GM19328 (cell line): Measurements from ENCODE around the gene PGLYRP4.
"Not testable (repeated sequence)": the region's sequence is repeated elsewhere in the genome, so short reads cannot be mapped to it uniquely, and the experiment has no call there.

Source experiments
- ATAC-seq: cut with Tn5 transposase; IDR thresholded peaks from one replicate; pipeline ENCODE4 v1.9.1; 2021; ENCODE audit warnings: mild to moderate bottlenecking, moderate library complexity; ENCODE audit not compliant: unreplicated experiment

PGLYRP4 gene

DNA sequence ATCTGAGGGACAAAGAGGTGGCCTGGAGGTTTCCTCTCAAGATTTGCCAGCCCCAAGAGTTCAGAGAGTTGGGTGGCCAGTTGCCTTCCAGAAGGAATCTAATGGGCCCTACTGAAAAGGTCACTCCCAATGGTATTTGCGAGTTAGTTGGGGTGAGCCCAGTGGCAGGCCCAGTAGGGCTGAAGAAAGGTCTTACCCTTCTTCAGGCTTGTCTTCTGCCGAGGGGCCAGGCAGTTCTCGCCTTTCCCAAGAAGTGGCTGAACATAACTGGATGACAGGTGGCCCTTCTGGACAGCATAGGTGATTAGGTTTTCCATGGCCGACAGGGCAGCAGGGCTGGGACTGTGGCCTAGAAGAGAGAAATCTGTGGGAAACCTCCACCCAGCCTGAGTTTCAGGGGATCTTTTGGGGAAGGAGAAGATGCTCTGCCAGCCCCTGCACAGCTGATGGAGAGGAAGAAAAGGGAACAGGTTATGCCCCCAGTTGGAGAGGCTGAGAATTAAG lies 7.2 kb downstream of the PGLYRP4 start:
- ATAC-seq, result no peak

DNA sequence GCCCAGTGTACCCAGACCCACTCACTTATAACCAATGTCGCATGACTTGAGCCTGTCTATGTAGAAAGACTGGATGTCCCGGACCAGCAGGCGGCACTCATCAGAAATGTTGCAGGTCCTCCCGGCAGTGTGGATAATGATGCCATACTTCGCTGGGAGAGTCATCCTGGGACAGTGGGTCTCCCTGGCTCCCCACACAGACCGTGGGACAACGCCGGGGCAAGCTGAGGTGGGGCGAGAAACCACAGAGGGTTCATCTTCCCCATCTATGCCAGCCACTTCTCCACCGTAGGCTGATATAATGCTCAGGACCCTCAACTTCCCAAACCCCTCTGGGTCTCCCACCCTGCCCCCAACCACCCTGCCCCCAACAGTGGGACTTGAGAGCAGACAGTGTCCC lies 8.3 kb downstream of the PGLYRP4 start:
- no peak for ATAC-seq

DNA sequence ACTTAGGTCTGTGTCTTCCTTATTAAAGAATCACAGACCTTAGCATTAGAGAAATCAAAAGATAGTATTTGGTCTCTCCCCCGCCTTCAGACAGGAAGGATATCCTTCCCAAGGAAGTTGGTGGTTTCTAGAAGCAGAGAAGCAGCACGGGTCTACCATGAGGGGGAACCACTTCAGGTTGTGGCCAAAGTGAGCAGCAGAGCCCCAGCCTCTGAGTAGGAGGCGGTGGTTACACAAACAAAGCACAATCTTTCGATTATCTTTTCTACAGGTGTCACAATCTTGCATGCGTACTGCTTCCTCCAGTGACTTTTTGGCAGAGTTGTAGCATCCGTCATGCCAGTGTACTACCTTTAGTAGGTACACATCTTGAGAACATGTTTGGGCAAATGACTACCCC lies 8.8 kb downstream of the PGLYRP4 start:
- no peak for ATAC-seq

DNA sequence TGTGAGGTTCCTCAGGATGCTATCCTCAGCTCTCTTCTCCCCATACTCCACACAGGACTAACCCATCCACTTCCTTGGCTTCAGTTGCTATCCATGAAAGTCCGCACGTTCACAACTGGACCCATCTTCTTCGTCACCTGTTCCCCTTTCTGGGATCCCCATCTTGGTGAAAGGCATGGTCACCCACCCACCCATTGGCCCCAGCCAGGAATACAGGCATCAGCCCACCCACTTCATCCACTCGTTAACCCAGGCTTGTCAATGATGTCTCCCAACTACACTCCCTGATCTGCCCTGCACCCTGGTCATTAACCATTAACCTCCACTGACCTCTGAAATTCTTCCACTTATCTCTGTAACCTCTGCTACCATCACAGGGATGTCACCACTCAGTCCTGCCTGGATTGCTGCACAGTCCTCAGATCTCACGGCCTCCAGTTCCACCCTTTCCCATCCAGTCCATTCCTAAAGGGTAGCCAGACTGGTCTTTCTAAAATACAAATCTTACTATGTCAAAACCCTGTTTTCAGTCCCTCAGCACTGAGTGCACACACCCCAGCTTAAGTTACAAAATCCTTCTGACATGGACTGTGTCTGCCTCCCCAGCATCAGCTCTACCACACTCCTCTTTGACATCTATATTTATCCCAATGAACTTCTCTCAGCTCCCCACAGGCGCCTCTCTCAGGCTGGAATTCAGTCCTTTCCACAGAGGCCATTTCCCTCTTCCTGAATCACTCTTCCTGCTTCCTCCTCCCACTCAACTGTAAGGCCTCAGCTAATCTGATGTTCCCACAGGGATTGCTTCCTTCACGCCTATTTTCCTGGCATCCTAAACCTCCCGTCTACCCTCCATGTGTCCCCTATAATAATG lies 10.4 kb downstream of the PGLYRP4 start:
- ATAC-seq, result no peak

DNA sequence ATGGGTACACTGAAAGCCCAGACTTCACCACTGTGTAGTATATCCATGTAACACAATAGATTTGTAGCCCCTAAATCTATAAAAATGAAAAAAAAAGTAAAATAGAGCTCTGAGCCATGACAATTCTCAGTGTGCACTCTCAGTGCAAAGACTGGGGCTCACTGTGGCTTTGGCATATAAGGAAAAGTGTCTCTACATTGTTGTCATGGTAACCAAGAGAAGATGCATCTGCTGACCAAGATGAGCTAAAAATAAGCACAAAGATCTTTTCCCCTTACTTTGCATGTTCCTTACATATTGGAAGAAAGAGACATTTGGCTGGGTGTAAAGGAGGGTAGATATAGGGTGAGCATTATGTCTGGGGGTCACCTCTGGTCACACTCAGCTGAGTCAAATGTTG lies 12.0 kb downstream of the PGLYRP4 start:
- no peak for ATAC-seq

DNA sequence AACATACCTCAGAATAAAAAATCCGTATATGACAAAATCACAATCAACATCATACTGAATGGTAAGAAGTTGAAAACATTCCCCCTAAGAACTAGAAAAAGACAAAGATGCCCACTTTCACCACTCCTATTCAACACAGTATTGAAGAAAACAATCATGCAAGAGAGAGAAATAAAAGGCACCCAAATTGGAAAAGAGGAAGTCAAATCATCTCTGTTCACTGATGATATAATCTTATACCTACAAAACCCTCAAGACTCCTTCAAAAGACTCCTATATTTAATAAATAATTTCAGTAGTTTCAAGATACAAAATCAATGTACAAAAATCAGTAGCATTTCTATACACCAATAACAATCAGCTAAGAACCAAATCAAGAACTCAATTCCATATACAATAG lies 14.7 kb downstream of the PGLYRP4 start:
- no peak for ATAC-seq

DNA sequence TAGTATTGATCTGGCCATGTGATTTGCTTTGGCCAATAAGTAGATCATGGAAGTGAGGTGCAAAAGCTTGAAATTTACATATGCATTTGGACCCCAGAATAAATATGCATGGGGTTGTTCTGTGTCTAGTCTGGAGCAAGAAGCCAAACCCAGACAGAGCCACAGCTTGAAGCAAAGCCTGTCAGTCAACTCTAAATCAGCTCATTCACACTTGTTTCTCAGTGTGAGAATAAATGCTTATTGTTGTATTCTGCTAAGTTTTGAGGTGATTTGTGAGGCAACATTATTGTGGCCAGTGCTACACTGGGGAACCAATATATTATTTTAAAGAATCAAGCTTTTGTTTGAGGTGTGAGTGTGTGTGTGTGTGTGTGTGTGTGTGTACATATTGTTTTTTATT lies 23.7 kb downstream of the PGLYRP4 start:
- ATAC-seq, result no peak

DNA sequence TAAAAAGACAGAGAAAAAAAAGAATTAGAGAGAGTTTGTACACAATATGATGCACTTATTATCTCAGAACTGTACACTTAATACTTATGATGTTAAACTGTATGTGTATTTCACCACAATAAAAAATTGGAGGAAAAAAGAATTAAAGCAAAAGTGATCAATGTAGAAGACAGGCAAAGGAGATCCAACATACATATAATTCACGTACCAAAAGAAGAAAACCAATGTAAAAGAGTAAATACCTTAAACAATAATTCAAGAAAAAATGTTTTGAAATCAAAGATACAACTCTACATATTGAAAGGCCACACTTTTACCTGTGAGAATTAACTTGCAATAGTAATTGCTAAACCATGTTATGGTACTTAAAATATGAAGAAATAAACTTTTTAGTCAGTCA lies 26.1 kb downstream of the PGLYRP4 start:
- ATAC-seq, result no peak

DNA sequence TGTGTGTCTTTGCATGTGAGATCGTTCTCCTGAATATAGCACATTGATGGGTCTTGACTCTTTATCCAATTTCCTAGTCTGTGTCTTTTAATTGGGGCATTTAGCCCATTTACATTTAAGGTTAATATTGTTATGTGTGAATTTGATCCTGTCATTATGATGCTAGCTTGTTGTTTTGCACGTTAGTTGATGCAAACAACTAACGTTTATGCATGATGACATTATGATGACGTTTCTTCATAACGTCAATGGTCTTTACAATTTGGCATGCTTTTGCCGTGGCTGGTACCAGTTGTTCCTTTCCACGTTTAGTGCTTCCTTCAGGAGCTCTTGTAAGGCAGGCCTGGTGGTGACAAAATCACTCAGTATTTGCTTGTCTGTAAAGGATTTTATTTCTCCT lies 30.5 kb downstream of the PGLYRP4 start:
- ATAC-seq, result not testable (repeated sequence)

DNA sequence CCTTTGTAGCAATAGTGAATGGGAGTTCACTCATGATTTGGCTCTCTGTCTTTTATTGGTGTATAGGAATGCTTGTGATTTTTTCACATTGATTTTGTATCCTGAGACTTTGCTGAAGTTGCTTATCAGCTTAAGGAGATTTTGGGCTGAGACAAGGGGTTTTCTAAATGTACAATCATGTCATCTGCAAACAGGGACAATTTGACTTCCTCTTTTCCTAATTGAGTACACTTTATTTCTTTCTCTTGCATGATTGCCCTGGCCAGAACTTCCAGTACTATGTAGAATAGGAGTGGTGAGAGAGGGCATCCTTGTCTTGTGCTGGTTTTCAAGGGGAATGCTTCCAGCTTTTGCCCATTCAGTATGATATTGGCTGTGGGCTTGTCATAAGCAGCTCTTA lies 32.6 kb downstream of the PGLYRP4 start:
- not testable (repeated sequence) for ATAC-seq

DNA sequence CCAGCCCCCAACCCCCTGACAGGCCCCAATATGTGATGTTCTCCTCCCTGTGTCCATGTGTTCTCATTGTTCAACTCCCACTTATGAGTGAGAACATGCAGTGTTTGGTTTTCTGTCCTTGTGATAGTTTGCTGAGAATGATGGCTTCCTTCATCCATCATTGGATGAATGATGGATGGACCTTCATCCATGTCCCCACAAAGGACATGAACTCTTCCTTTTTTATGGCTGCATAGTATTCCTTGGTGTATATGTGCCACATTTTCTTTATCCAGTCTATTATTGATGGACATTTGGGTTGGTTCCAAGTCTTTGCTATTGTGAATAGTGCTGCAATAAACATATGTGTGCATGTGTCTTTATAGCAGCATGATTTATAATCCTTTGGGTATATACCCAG lies 34.3 kb downstream of the PGLYRP4 start:
- ATAC-seq, result not testable (repeated sequence)

DNA sequence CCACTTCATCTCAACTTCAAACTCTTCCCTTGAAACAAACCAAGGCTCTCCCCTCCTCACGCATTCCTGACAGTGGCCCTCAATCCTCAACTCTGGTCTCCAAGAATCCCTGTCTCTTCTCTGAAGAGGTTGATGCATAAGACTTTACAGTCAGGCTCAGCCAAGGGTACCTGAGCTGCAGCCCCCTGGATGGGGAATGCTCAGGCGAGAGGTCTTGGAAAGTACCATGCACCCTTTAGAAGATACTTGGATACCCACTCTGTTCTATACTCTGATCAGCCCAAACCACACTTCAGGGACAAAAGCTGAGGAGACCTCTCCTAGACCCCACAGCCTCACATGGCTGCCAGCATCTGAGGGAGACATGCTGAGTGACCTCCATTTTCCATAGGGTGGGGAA lies 35.4 kb downstream of the PGLYRP4 start:
- no peak for ATAC-seq

DNA sequence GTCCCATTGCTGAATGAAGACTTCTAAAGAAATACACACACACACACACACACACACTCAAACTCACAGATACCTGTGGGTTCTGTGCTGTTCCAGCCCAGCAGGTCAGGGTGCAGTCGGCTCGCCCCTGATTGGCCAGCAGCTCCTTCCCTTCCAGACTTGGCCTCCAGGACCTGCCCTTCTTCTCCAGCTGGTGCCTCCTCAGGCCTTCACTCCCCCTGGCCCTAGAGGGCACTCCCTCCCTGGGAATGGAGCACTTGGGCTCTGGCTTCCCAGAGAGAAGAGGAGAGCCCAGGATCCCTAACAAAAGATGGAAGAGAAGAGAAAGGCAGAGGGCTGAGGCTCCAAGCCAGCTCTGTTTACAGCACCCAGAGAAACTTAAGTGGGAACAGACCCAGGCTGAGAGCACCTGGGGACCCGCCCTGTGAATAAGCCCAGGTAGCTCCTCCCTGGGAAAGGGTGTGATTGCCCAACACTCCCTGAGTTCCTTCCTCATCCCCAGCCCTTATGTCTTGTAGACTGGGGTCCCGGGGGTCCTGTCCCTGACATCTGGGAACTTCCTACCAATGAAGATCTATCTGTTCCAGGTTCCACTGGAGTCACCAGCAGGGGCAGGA lies 36.0 kb downstream of the PGLYRP4 start, which contains the start of gene PGLYRP3:
Gene PGLYRP3 (minus strand): TSS at position 383 of the 617 bp plus-strand sequence. CDS start 2,287 bp downstream, outside the sequence.
- ATAC-seq, result no peak

DNA sequence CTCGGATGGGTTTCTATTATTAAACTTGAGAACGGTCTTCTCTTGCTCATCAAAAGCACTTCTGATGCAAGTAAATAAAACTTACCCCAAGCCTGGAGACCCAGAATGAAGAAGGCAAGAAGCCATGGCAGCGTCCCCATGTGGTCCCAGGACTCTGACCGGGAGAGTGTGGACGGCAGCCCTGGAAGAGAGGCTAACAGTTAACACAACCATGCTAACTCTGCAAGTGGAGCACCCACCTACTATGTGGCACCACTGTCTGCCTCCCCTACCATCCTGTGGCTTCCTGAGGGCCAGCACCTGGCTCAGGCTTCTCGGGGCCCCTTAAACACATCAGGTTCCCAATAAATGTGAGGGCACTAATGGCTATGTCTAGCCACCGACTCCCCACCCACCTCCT lies 38.1 kb downstream of the PGLYRP4 start:
- ATAC-seq, result no peak

DNA sequence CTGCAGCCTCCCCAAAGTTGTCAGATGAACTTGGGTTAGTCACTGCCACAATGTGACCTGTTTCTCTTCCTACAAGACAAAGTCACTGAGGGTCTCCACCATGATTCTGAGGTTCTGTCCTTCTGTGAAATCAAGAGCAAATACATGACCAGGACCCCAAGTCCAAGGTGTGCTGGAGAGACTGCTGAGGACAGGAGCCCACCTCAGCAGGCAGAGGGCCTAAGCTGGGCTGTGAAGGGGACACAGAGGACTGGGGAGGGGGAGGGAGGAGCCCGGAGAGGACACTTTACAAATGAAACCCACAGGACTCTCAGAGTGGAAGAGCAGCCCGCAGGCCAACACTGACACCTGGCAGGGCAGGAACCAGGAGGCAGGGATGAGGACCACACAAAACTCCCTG lies 39.2 kb downstream of the PGLYRP4 start:
- ATAC-seq, result no peak

DNA sequence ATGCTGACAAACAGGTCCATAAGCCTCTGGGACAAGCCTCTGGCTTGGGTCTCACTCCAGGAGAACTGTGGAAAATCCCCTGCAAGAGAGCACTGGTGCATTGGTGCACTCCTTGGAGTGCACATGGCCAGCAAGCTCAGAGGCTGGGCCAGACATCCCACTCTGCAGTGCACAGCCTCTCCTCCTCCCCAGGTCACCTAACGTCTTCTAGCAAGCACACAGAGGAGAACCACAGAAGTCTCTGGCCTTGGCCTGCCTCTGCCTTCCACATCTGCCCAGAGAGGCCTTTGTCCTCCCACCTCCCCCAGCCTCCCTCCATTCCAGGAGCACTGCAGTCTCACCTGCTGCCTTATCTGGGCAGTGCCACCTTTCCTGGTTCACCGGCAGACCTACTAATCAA lies 40.1 kb downstream of the PGLYRP4 start:
- ATAC-seq, result no peak

DNA sequence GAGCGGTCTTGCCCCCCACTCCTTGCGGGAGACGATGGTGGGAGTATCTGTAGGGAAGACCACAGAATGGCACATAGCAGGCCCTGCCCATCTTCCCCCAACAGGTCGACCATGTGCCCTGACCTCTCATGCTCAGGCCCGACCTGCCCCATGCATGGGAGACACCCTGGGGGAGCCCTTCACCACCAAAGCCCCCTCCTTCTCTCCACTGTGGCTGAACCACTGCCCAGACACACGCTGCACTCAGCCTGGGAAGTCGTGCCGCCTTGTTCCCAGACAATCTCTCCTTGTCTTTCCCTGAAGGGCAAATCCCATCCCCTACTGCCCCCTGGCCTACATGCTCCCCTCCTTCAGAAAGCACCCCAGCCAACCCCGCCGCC lies 41.4 kb downstream of the PGLYRP4 start:
- no peak for ATAC-seq

DNA sequence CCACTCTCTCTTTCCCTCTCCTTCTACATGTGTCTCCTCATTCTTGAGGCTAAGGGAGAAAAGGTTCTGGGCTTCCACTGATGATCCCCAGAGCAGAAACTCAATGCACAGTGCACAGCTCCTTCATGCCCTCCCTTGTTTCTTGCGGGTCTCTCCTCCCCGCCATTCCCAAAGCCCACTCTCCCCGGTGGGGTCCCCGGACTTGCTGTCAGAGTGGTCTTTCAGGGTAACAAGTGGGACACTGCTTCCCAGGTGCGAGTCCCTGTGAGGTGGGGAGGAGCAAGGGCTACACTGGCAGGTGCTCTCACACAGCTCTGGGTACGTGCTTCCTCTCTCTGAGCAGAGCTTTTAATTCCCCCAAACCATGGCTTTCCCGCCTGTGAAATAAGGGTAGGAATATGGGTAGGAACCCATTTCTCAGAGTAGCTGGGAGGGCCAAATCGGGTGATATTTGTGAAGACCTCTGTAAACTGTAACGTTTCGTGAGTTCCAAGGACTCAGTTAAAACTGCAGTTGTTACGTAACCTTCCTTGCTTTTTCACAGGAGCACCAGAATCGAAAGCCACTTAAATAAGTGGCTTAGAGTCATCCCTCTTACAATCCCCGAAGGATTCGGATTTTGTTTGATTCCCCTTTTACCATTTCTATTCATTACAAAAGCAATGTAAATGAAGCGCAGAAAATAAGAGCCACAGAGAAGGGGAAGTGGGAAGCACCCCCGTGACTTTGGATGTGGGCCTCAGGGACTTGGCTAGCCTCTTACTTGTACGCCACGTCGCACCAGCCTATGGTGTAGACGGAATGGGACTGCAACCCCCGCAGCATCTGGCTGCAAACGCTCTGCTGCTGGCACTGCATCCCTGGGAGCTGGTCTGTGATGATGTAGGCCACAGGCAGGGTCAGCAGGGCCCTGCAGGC lies 42.1 kb downstream of the PGLYRP4 start:
- ATAC-seq, result no peak

DNA sequence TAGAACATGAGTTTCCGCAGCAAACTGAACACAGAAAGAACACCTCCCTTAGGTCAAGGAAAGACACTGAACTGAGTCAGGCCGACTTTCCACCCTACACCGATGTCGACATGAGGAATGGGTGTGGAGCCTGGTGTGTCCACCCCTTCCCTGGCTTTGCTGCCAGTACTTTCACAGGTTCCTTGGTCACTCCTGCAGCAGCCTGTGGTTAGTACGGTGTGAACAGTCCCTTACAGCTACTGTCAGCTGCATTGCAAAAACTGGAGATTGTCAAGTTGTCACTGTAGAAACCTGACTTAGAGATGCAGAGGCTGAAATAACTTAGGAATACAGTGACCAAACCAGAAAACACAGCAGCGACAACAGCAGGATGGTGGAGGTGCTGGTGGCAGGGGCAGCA lies 43.0 kb downstream of the PGLYRP4 start:
- ATAC-seq, result no peak

DNA sequence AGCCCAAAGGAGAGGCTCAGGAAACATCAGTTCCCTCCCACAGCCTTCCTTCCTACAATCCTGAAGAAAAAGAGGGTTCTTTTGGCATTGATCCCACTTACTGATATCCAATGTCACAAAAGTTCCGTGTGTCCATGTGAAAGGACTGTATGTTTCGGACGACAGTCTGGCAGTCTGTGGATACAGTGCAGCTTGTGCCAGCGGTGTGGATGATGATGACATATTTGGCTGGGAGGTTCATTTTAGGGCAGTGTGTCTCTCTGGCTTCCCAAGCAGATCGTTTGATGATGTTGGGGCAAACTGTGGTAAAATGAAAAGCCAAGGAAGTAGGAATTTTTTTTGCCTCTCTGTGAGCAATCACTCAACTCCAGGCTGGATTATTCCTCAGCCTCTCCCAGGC lies 46.3 kb downstream of the PGLYRP4 start:
- no peak for ATAC-seq

DNA sequence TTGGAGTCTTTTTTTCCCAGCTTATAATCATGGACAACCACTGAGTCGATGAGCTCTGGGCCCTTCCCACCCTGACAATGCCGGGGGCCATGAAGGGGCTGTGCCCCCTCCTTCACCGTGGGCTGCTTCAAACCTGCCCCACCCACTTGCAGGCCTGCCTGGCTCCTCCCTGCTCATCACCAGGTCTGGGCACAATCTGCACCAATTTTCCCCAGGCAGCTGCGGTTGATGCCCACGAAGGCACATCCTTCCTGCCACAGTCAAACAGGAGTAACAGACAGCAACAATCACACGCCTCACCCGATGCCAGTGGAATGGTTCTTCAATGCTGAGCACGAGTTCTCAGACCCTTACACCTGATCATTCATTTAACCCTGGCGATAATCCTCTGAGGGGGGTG lies 54.8 kb downstream of the PGLYRP4 start:
- ATAC-seq, result no peak
